IPS-18a (cell line): ENCODE measurements around the gene SNAP25.
A peak's percentile ranks its signal among the peaks of the same experiment; 100 is the strongest.

Experiments used
- H3K27ac ChIP-seq: one replicate; pipeline ENCODE4 v1.5.1; 2013; ENCODE audit warnings: low read length
- H3K27me3 ChIP-seq: one replicate; pipeline ENCODE4 v1.6.1; 2013; ENCODE audit warnings: mild to moderate bottlenecking, low read length; ENCODE audit not compliant: control insufficient read depth, insufficient read depth
- H3K36me3 ChIP-seq: one replicate; pipeline ENCODE4 v1.6.1; 2013; ENCODE audit warnings: low read depth, low read length; ENCODE audit not compliant: control insufficient read depth
- H3K4me1 ChIP-seq: one replicate; pipeline ENCODE4 v1.6.1; 2013; ENCODE audit warnings: low read depth, low read length; ENCODE audit not compliant: control insufficient read depth
- H3K4me3 ChIP-seq: one replicate; pipeline ENCODE4 v1.5.1; 2013; ENCODE audit warnings: low read length
- H3K9ac ChIP-seq: one replicate; pipeline ENCODE4 v1.6.1; 2013; ENCODE audit warnings: mild to moderate bottlenecking, low read length, moderate library complexity
- H3K9me3 ChIP-seq: one replicate; pipeline ENCODE4 v1.6.1; 2013; ENCODE audit warnings: low read depth, low read length; ENCODE audit not compliant: control insufficient read depth

Gene SNAP25

DNA sequence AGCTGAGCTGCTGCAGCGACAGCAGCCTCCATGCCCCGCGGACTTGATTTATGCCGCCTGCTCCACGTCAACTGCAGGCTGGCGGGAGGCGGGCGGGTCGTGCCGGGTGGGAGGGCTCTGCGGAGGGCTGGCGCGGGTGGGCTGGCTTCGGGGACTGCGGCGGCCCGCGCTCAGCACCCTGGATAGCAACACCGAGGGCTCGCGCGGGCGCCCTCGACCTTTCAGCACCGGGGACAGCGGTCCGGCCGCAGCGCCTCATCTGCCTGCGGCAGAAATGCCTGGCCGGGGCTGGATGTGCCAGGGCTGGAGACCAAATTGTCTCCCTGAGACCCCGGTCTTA lies 792 bp downstream of the SNAP25 start:
- Histone ChIP-seq H3K4me3 (peak overlapping the region; percentile 82), H3K36me3 (no peaks in the 10 kb centered on the region), H3K27ac (no peak overlapping the region), H3K27me3 (peaks cover 44% of the 10 kb centered on the region), H3K9ac (no peak overlapping the region), H3K4me1 (peaks cover 9% of the 10 kb centered on the region), H3K9me3 (no peaks in the 10 kb centered on the region)

DNA sequence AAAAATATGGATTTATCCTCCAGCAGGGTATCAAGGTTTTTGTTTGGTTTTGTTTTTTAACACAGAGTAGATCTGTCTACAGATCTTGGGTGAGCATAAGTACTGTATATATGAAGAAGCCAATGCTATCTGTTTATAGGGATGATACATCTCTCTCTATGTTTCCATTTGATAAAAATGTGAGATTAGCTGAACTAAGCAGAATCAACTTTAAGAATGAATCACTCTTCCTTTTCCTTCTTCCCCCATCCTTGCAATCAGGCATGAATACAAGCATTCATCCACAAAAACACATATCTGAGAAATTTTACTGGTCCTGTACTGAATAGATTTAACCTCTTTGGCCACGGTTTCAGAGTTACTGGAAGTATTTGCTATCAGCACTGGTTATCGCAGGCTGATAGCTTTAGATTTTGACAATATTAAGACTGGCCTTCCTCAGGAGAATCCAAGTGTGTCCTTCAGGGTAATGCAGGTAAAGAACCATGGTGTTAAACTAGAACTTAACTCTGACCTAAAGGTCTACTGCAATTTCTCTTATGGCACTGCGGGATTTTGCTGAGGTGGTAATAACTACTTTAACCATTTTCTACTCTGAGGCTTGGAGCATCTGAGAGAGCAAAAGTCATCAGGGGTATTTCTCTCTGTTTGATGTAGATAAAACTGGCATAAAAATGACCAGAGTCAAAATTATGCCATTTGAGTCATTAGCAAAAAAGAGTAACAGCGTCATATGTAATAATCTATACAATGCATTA lies 1.5 kb downstream of the SNAP25 start:
- no peaks in the 10 kb centered on the region for H3K36me3 ChIP-seq
- H3K9me3 ChIP-seq = no peaks in the 10 kb centered on the region
- peaks cover 43% of the 10 kb centered on the region for H3K27me3 ChIP-seq
- no peak overlapping the region for H3K4me3 ChIP-seq
- H3K9ac ChIP-seq = no peak overlapping the region
- H3K27ac ChIP-seq = no peak overlapping the region
- peaks cover 13% of the 10 kb centered on the region for H3K4me1 ChIP-seq

DNA sequence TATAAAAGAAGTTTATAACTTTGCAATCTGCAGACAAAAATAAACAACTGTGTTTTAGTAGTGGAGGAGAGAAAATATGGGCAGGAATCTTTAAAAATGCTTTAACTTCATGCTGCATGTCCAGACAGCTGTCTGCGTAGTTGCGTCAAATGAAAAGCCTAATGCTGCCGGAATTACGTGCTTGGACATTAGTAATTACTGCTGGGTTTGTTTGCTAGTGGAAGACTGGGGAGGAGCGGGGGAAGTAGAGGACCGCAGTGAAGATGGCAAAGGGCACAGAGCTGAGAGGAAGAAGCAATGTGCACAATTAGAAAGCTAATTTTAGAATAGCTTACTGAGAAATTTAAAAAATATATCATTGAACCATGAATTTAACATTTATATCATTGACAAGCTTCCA lies 2.4 kb downstream of the SNAP25 start:
- Histone ChIP-seq H3K27me3 (peaks cover 34% of the 10 kb centered on the region), H3K4me1 (peaks cover 18% of the 10 kb centered on the region), H3K9me3 (no peaks in the 10 kb centered on the region), H3K27ac (no peak overlapping the region), H3K9ac (no peak overlapping the region), H3K36me3 (no peaks in the 10 kb centered on the region), H3K4me3 (no peak overlapping the region)

DNA sequence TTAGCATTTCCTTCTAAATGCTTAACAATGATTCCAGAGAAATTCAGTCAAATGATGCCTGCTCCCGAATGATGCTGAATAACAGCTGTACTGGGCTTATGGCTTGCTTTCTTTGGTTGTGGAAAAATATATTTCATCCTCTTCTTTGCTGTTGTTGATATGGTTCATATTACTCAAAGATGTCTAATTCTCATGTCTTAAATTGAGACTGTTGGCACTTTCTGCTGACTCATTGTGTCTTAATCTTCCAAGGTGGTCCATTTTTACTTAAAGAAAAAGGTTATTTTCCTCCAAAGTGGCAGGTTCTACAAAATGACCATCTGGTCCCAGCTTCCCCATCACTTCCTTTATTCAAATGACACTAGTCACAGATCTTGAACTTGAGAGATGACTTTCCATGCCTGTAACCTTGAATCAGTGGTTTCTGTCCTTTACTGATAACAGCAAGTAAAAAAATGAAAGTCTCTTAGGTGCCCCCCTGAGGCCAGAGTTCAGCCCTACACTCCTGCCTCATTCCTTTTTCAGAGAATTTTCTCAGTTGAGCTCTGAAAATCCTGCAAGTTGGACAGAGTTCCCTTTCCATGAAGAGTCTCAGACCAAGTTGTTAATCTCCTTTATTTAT lies 6.9 kb downstream of the SNAP25 start:
- H3K9ac ChIP-seq = no peak overlapping the region
- no peaks in the 10 kb centered on the region for H3K36me3 ChIP-seq
- H3K4me3 ChIP-seq = no peak overlapping the region
- H3K9me3 ChIP-seq = no peaks in the 10 kb centered on the region
- H3K27me3 ChIP-seq = peaks cover 5% of the 10 kb centered on the region
- H3K4me1 ChIP-seq = peaks cover 8% of the 10 kb centered on the region
- H3K27ac ChIP-seq = no peak overlapping the region

DNA sequence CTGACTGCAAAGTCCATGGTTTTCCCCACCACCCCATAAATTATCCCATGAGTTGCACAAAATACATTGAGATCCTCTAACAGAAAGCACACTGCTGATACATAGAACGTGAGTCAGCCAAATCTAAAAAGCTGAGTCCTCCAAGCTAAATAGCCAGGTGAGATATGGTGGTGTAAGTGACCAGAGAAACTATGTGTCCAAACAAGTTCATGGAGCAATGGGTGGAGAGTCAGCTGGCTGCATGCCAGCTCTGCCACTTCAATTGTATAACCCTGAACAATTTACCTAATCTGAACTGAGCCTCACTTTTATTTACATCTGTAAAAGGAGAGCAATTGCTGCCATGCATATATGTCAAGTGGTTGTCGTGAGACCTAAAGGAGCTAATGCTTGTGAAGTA lies 9.7 kb downstream of the SNAP25 start:
- H3K27ac ChIP-seq = no peak overlapping the region
- no peaks in the 10 kb centered on the region for H3K9me3 ChIP-seq
- H3K36me3 ChIP-seq = no peaks in the 10 kb centered on the region
- no peak overlapping the region for H3K4me3 ChIP-seq
- H3K27me3 ChIP-seq = no peaks in the 10 kb centered on the region
- H3K4me1 ChIP-seq = peaks cover 8% of the 10 kb centered on the region
- no peak overlapping the region for H3K9ac ChIP-seq

DNA sequence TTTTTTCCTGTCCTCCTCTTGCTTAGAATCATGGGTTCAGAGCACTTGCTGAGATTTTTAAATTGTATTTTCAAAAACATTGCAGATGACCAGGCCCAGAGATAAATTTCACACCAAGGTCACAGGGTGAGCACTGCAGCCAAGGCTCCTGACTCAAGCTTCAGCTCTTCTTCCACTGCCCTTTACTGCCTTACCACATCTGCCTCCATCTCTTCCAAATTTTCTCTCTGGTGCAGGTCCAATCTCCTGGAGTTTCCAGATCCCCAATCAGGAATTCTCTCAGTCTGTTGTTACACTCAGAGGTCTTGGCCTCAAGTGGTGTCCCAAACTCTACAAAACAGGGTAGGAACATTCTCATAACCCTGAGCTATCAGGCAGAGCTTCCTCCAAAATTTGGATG lies 12.7 kb downstream of the SNAP25 start:
- Histone ChIP-seq H3K36me3 (no peaks in the 10 kb centered on the region), H3K9ac (no peak overlapping the region), H3K27ac (no peak overlapping the region), H3K4me3 (no peak overlapping the region), H3K4me1 (no peaks in the 10 kb centered on the region), H3K27me3 (no peaks in the 10 kb centered on the region), H3K9me3 (no peaks in the 10 kb centered on the region)

DNA sequence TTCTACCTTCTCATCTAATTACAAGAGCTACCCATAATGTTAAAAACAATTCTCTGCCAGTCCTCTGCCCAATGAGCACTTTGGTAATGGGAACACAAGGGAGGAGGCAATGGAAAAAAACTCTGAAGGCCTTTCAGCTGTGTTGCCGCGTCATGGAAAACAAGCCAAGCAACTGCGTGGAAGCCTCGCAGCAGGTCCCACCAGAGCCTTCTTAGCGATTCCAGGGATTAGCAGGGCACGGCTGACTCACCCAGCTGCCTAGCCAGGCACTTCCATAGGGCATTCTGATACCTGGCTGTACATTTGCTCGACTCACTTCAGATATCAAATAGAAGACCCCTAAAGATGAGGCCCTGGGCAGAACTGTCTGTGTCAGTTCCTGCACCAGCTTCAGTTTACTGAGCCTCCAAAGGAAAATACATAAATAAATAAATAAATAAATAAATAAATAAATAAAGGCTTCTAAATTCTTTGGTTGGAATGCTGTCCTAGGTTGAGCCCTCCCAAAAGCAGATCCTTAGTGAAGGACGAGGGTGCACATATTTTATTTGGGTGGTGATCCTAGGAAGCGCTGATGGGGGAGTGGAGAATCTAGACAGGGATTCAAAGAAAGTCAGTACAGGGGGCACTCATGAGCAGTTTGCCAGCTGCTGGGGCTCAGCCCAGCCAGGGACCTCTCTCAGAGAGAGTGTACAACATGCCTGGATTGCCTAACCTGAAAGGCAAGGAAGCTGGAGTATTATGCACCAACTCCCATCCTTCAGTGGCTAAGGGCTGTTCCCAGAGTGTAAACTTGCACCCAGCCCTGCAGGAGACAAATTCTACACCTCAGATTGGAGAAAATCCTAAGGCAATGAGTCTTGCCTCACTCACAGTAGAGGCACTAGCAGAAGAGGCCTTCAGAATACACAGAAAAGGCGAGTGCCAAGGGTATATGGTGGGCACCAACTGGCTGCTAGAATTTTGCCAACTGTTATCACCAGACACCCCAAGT lies 18.2 kb downstream of the SNAP25 start:
- no peaks in the 10 kb centered on the region for H3K9me3 ChIP-seq
- H3K4me1 ChIP-seq = peaks cover 9% of the 10 kb centered on the region
- H3K27me3 ChIP-seq = no peaks in the 10 kb centered on the region
- no peak overlapping the region for H3K9ac ChIP-seq
- H3K4me3 ChIP-seq = no peak overlapping the region
- H3K36me3 ChIP-seq = no peaks in the 10 kb centered on the region
- H3K27ac ChIP-seq = no peak overlapping the region

DNA sequence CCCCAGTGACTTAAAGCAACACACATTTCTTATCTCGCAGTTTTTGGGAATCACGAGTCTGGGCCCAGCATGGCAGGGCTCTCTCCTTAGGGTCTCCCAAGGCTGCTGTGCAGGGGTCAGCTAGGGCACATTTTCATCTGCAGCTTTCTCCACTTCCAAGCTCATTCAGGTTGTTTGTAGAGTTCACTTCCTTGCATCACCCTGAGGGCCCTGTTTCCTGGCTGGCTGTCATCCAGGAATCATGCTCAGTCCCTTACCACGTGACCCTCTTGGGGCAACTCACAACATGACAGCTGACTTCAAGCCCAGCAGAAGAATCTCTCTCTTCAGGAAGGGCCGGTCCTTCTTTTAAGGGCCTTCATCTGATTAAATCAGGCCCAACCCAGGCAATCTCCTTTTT lies 21.3 kb downstream of the SNAP25 start:
- no peaks in the 10 kb centered on the region for H3K9me3 ChIP-seq
- H3K27ac ChIP-seq = no peak overlapping the region
- H3K4me1 ChIP-seq = peaks cover 9% of the 10 kb centered on the region
- no peaks in the 10 kb centered on the region for H3K27me3 ChIP-seq
- no peak overlapping the region for H3K4me3 ChIP-seq
- no peak overlapping the region for H3K9ac ChIP-seq
- H3K36me3 ChIP-seq = no peaks in the 10 kb centered on the region

DNA sequence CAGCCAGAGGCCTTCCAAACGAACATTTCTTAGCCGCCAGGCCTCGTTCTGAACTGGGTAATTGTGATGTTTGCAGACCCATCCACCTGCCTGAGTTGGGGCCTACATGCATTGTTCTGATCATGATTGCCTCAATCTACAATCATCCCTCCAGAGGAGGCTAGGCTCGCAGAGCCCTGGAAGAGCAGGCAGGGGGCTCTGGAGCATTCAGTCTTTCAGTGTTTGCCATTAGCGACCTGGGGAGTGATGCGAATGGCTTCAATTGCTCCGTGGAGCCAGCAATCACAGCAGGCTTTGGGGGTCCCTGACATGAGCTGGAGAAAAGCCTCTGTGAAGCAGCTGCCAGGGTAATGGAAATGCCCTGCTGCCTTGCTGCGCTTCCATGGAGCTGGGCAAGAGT lies 22.0 kb downstream of the SNAP25 start:
- Histone ChIP-seq H3K27me3 (no peaks in the 10 kb centered on the region), H3K9ac (no peak overlapping the region), H3K4me1 (peaks cover 9% of the 10 kb centered on the region), H3K9me3 (no peaks in the 10 kb centered on the region), H3K27ac (no peak overlapping the region), H3K36me3 (no peaks in the 10 kb centered on the region), H3K4me3 (no peak overlapping the region)

DNA sequence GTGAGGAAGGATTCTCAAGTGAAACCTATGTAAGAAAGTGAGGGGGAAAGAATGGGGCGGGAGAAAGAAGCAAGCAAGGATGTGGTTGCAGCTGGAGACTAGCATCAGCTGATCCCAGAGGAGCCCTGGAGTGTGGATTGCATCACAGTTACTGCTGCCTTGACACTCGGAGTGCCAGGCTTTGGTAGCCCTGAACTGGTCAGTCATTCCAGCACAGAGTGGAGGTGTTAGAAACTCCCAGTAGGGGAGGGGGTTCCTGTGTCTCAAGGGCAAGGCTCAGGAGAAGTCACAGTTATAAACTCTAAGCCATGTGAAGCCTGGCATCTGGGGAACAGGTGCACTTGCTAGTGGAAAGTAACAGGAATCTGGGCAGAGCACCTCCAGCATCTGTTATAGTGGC lies 23.5 kb downstream of the SNAP25 start:
- Histone ChIP-seq H3K27ac (no peak overlapping the region), H3K36me3 (no peaks in the 10 kb centered on the region), H3K4me1 (peaks cover 9% of the 10 kb centered on the region), H3K9ac (no peak overlapping the region), H3K4me3 (no peak overlapping the region), H3K9me3 (no peaks in the 10 kb centered on the region), H3K27me3 (no peaks in the 10 kb centered on the region)

DNA sequence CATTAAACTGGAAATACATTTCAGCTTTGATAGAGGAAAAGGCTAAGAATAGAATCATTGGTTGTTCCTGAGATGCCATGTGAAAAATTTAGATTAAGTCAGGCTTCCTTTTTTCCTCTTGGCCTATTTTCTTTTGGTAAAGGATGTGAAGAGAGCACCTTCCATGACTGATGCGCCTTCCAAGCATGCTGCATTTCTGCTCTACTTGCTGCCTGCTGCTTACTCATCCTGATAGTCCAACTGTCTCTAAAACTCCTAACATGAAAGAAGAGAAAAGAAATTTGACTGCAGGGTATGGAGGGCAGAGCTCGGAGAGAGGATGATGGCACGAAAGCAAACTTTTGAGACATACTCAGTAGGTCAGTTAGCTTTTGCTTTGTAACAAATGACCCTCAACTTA lies 28.8 kb downstream of the SNAP25 start:
- Histone ChIP-seq H3K27ac (no peak overlapping the region), H3K4me3 (no peak overlapping the region), H3K9me3 (no peaks in the 10 kb centered on the region), H3K4me1 (peaks cover 13% of the 10 kb centered on the region), H3K27me3 (no peaks in the 10 kb centered on the region), H3K36me3 (no peaks in the 10 kb centered on the region), H3K9ac (no peak overlapping the region)
